Measurements from ENCODE around the gene KRT5. TPM values are rescaled to one million over a fixed set of nuclear protein-coding genes. Genes with fewer than 3 reads are reported as not detected.
"Not testable (repeated sequence)": the region's sequence is repeated elsewhere in the genome, so short reads cannot be mapped to it uniquely, and the experiment has no call there.

KRT5 gene
- total RNA-seq, 6 donors from 2014 or later = 3.6 to 43.3 (median 4.8) TPM; not detected in 2

GRCh38 chr12:52494100-52494499 is 26.1 kb downstream of the KRT5 start:
- Histone ChIP-seq H3K4me3 (no peak overlapping the region), H3K27ac (no peak overlapping the region), H3K9me3 (no peaks in the 10 kb centered on the region), H3K27me3 (no peaks in the 10 kb centered on the region), H3K36me3 (no peaks in the 10 kb centered on the region), H3K4me1 (peaks cover 10 to 27% (median 18%) of the 10 kb centered on the region in 4 donors)
- DNase-seq (no peak), ATAC-seq (ENCODE audit: low FRiP score in 2 of 2) (no peak)
- WGBS, 2 donors = 89 to 93% methylated on average over 1 of the region's 1 CpG
- TF ChIP-seq CTCF (IDR thresholded peaks at IDR 0.05) = no peak
- no peak for TF ChIP-seq POLR2AphosphoS5 (IDR thresholded peaks at IDR 0.05)
- TF ChIP-seq EP300 (IDR thresholded peaks at IDR 0.05) = no peak
- TF ChIP-seq POLR2A (IDR thresholded peaks at IDR 0.05) = no peak

- Histone ChIP-seq H3K27ac (no peak within 1 kb of the TSS), H3K36me3 (no peaks in the 10 kb centered on the region), H3K27me3 (no peaks in the 10 kb centered on the region), H3K4me1 (peaks cover 10 to 27% (median 18%) of the 10 kb centered on the region in 4 donors), H3K9me3 (no peaks in the 10 kb centered on the region), H3K4me3 (no peak within 1 kb of the TSS)
- ATAC-seq (ENCODE audit: low FRiP score in 2 of 2) (no peak), DNase-seq (no peak)
- 88 to 95% methylated on average over 2 of the region's 2 CpGs for WGBS, 2 donors
- TF ChIP-seq POLR2A (IDR thresholded peaks at IDR 0.05) = no peak
- no peak for TF ChIP-seq CTCF (IDR thresholded peaks at IDR 0.05)
- no peak for TF ChIP-seq POLR2AphosphoS5 (IDR thresholded peaks at IDR 0.05)
- no peak for TF ChIP-seq EP300 (IDR thresholded peaks at IDR 0.05)
Observed at GRCh38 chr12:52493172-52493571, 27.0 kb downstream of the KRT5 start, which contains the start of gene KRT6A. TSS of gene KRT6A (minus strand) at chr12:52493257. CDS start at chr12:52493188, 69 bp downstream.

GRCh38 chr12:52492405-52492804 is 27.8 kb downstream of the KRT5 start:
- DNase-seq = peak in 1 of 2 donors; percentile 19
- ATAC-seq (ENCODE audit: low FRiP score in 2 of 2) = not testable (repeated sequence)
- WGBS, 2 donors = 91 to 100% methylated on average over 1 to 5 of the region's 6 CpGs

GRCh38 chr12:52491495-52491894 is 28.7 kb downstream of the KRT5 start:
- peaks cover 10 to 27% (median 18%) of the 10 kb centered on the region in 4 donors for H3K4me1 ChIP-seq
- H3K4me3 ChIP-seq; H3K27me3 ChIP-seq; H3K36me3 ChIP-seq; H3K27ac ChIP-seq; ATAC-seq (ENCODE audit: low FRiP score in 2 of 2); H3K9me3 ChIP-seq: not testable (repeated sequence)
- DNase-seq = peak in 1 of 2 donors; percentile 19
- 56 to 84% methylated on average over 6 to 8 of the region's 8 CpGs for WGBS, 2 donors

More at GRCh38 chr12:52492405-52492804, 27.8 kb downstream of the KRT5 start:
- H3K4me1 ChIP-seq = peaks cover 10 to 27% (median 18%) of the 10 kb centered on the region in 4 donors
- not testable (repeated sequence) for H3K9me3 ChIP-seq, H3K4me3 ChIP-seq, H3K27me3 ChIP-seq, H3K36me3 ChIP-seq, H3K27ac ChIP-seq

GRCh38 chr12:52488736-52489135 is 31.5 kb downstream of the KRT5 start:
- no peak overlapping the region for H3K27ac ChIP-seq
- peaks cover 0 to 4% (median 1%) of the 10 kb centered on the region in 4 donors for H3K4me1 ChIP-seq
- no peak overlapping the region for H3K4me3 ChIP-seq
- TF ChIP-seq EP300 (IDR thresholded peaks at IDR 0.05) (no peak), POLR2A (IDR thresholded peaks at IDR 0.05) (no peak), POLR2AphosphoS5 (IDR thresholded peaks at IDR 0.05) (no peak), CTCF (IDR thresholded peaks at IDR 0.05) (no peak)
- DNase-seq (no peak), ATAC-seq (ENCODE audit: low FRiP score in 2 of 2) (no peak)
- H3K27me3 ChIP-seq = no peaks in the 10 kb centered on the region
- no peaks in the 10 kb centered on the region for H3K36me3 ChIP-seq
- H3K9me3 ChIP-seq = peaks cover 0 to 4% (median 0%) of the 10 kb centered on the region in 4 donors

GRCh38 chr12:52487744-52488443 is 32.3 kb downstream of the KRT5 start:
- H3K4me1 ChIP-seq; H3K27me3 ChIP-seq; H3K4me3 ChIP-seq; H3K27ac ChIP-seq; H3K9me3 ChIP-seq; H3K36me3 ChIP-seq; ATAC-seq (ENCODE audit: low FRiP score in 2 of 2): not testable (repeated sequence)
- DNase-seq = peak in 1 of 2 donors; percentile 25
- WGBS, 2 donors = 82 to 83% methylated on average over 5 to 14 of the region's 15 CpGs

All from upper lobe of left lung (tissue), 6 donors.